BLaER1 (cell line): Measurements from ENCODE around the gene LITAFD.

Source experiments
- H3K27ac ChIP-seq: shearing (Covaris generic); formaldehyde crosslinking; 2 replicates; pipeline ENCODE4 v1.8.1; 2022
- H3K27me3 ChIP-seq: shearing (Covaris generic); formaldehyde crosslinking; 2 replicates; pipeline ENCODE4 v1.8.1; 2022
- H3K36me3 ChIP-seq: shearing (Covaris generic); formaldehyde crosslinking; 2 replicates; pipeline ENCODE4 v1.8.1; 2022
- H3K4me1 ChIP-seq: shearing (Covaris generic); formaldehyde crosslinking; 2 replicates; pipeline ENCODE4 v1.8.1; 2022
- H3K4me2 ChIP-seq: shearing (Covaris generic); formaldehyde crosslinking; 2 replicates; pipeline ENCODE4 v1.8.1; 2022
- H3K4me3 ChIP-seq: shearing (Covaris generic); formaldehyde crosslinking; 2 replicates; pipeline ENCODE4 v1.8.1; 2022
- H3K9ac ChIP-seq: shearing (Covaris generic); formaldehyde crosslinking; 2 replicates; pipeline ENCODE4 v1.8.1; 2022
- H3K9me3 ChIP-seq: shearing (Covaris generic); formaldehyde crosslinking; 2 replicates; pipeline ENCODE4 v1.8.1; 2022
- H4K20me1 ChIP-seq: shearing (Covaris generic); formaldehyde crosslinking; 2 replicates; pipeline ENCODE4 v1.8.1; 2022
- Cebpa-rat ChIP-seq: shearing (Covaris generic); IDR thresholded peaks from 2 replicates; pipeline ENCODE4 v1.8.1; 2022

The LITAFD gene

GRCh38 chr16:8848231-8848938 is 33.8 kb upstream of the LITAFD start:
- H3K9ac ChIP-seq = peak overlapping the region; percentile 71
- no peaks in the 10 kb centered on the region for H3K27me3 ChIP-seq
- no peaks in the 10 kb centered on the region for H3K9me3 ChIP-seq
- peak overlapping the region; percentile 84 for H3K27ac ChIP-seq
- peak overlapping the region; percentile 36; the same call in 1 of the 2 replicates for H3K4me3 ChIP-seq
- H3K4me1 ChIP-seq = peaks cover 91% of the 10 kb centered on the region
- H3K4me2 ChIP-seq = peak overlapping the region; percentile 96
- TF ChIP-seq Cebpa-rat = no peak
- peaks cover 34% of the 10 kb centered on the region for H4K20me1 ChIP-seq
- H3K36me3 ChIP-seq = peaks cover 70% of the 10 kb centered on the region

- Histone ChIP-seq H3K9ac (peak overlapping the region; percentile 71), H3K4me3 (peak overlapping the region; percentile 36; the same call in 1 of the 2 replicates), H3K4me1 (peaks cover 97% of the 10 kb centered on the region), H3K9me3 (no peaks in the 10 kb centered on the region), H3K4me2 (peak overlapping the region; percentile 96), H3K27me3 (no peaks in the 10 kb centered on the region), H3K36me3 (peaks cover 76% of the 10 kb centered on the region), H4K20me1 (peaks cover 34% of the 10 kb centered on the region), H3K27ac (peak overlapping the region; percentile 84)
- TF ChIP-seq Cebpa-rat = no peak
Measured at GRCh38 chr16:8848939-8849391, 33.2 kb upstream of the LITAFD start.

GRCh38 chr16:8849411-8850011 is 32.6 kb upstream of the LITAFD start:
- peaks cover 99% of the 10 kb centered on the region for H3K4me1 ChIP-seq
- H3K9ac ChIP-seq = peak overlapping the region; percentile 71
- H3K27ac ChIP-seq = peak overlapping the region; percentile 84
- H3K4me3 ChIP-seq = peak overlapping the region; percentile 31
- H3K9me3 ChIP-seq = no peaks in the 10 kb centered on the region
- H4K20me1 ChIP-seq = peaks cover 34% of the 10 kb centered on the region
- H3K4me2 ChIP-seq = peak overlapping the region; percentile 96
- peaks cover 80% of the 10 kb centered on the region for H3K36me3 ChIP-seq
- no peaks in the 10 kb centered on the region for H3K27me3 ChIP-seq
- no peak for TF ChIP-seq Cebpa-rat

GRCh38 chr16:8850279-8850885 is 31.8 kb upstream of the LITAFD start:
- TF ChIP-seq Cebpa-rat = no peak
- Histone ChIP-seq H3K4me1 (peaks cover 99% of the 10 kb centered on the region), H3K27me3 (no peaks in the 10 kb centered on the region), H3K36me3 (peaks cover 88% of the 10 kb centered on the region), H3K27ac (peak overlapping the region; percentile 84), H3K9ac (peak overlapping the region; percentile 71), H3K4me2 (peak overlapping the region; percentile 96), H3K4me3 (peak overlapping the region; percentile 31), H4K20me1 (peaks cover 32% of the 10 kb centered on the region), H3K9me3 (no peaks in the 10 kb centered on the region)

- peak overlapping the region; percentile 96 for H3K4me2 ChIP-seq
- peak overlapping the region; percentile 71; the same call in 1 of the 2 replicates for H3K9ac ChIP-seq
- peaks cover 99% of the 10 kb centered on the region for H3K4me1 ChIP-seq
- H3K27ac ChIP-seq = peak overlapping the region; percentile 84
- peaks cover 27% of the 10 kb centered on the region for H4K20me1 ChIP-seq
- peaks cover 88% of the 10 kb centered on the region for H3K36me3 ChIP-seq
- H3K27me3 ChIP-seq = no peaks in the 10 kb centered on the region
- no peak overlapping the region for H3K4me3 ChIP-seq
- no peaks in the 10 kb centered on the region for H3K9me3 ChIP-seq
- TF ChIP-seq Cebpa-rat = no peak
Measured at GRCh38 chr16:8851761-8852403, 30.3 kb upstream of the LITAFD start.

GRCh38 chr16:8852534-8852933 is 29.6 kb upstream of the LITAFD start:
- H3K27ac ChIP-seq = peak overlapping the region; percentile 84
- TF ChIP-seq Cebpa-rat = no peak
- no peaks in the 10 kb centered on the region for H3K27me3 ChIP-seq
- H3K4me2 ChIP-seq = peak overlapping the region; percentile 96
- no peak overlapping the region for H3K4me3 ChIP-seq
- no peaks in the 10 kb centered on the region for H3K9me3 ChIP-seq
- H3K9ac ChIP-seq = no peak overlapping the region
- H4K20me1 ChIP-seq = peaks cover 29% of the 10 kb centered on the region
- peaks cover 99% of the 10 kb centered on the region for H3K4me1 ChIP-seq
- peaks cover 83% of the 10 kb centered on the region for H3K36me3 ChIP-seq

GRCh38 chr16:8853150-8853549 is 29.0 kb upstream of the LITAFD start:
- Histone ChIP-seq H3K4me1 (peaks cover 100% of the 10 kb centered on the region), H3K9ac (no peak overlapping the region), H4K20me1 (peaks cover 34% of the 10 kb centered on the region), H3K27me3 (no peaks in the 10 kb centered on the region), H3K4me3 (no peak overlapping the region), H3K36me3 (peaks cover 85% of the 10 kb centered on the region), H3K9me3 (no peaks in the 10 kb centered on the region), H3K4me2 (peak overlapping the region; percentile 96), H3K27ac (peak overlapping the region; percentile 84)
- no peak for TF ChIP-seq Cebpa-rat

GRCh38 chr16:8853611-8854010 is 28.5 kb upstream of the LITAFD start:
- Histone ChIP-seq H4K20me1 (peaks cover 39% of the 10 kb centered on the region), H3K9ac (0 out of 2 replicates have a peak overlapping the region, but pooled peaks have one; percentile 35), H3K4me3 (no peak overlapping the region), H3K36me3 (peaks cover 85% of the 10 kb centered on the region), H3K4me1 (peaks cover 100% of the 10 kb centered on the region), H3K27me3 (no peaks in the 10 kb centered on the region), H3K27ac (peak overlapping the region; percentile 84), H3K4me2 (peak overlapping the region; percentile 96), H3K9me3 (no peaks in the 10 kb centered on the region)
- no peak for TF ChIP-seq Cebpa-rat

GRCh38 chr16:8854298-8854948 is 27.7 kb upstream of the LITAFD start:
- Histone ChIP-seq H3K9me3 (no peaks in the 10 kb centered on the region), H3K9ac (peak overlapping the region; percentile 59), H3K4me2 (peak overlapping the region; percentile 96), H3K27ac (peak overlapping the region; percentile 82), H3K27me3 (no peaks in the 10 kb centered on the region), H3K4me3 (no peak overlapping the region), H4K20me1 (peaks cover 47% of the 10 kb centered on the region), H3K36me3 (peaks cover 85% of the 10 kb centered on the region), H3K4me1 (peaks cover 100% of the 10 kb centered on the region)
- no peak for TF ChIP-seq Cebpa-rat
